GM12872 (cell line): Measurements from ENCODE around the gene ARG2.

Experiments used
- TF ChIP-seq, protein P1 (sequence below): IDR thresholded peaks from 3 replicates; pipeline ENCODE4 v1.5.1; 2011; ENCODE audit warnings: low read depth, mild to moderate bottlenecking, low read length, moderate library complexity; ENCODE audit not compliant: insufficient read depth

The ARG2 gene

DNA sequence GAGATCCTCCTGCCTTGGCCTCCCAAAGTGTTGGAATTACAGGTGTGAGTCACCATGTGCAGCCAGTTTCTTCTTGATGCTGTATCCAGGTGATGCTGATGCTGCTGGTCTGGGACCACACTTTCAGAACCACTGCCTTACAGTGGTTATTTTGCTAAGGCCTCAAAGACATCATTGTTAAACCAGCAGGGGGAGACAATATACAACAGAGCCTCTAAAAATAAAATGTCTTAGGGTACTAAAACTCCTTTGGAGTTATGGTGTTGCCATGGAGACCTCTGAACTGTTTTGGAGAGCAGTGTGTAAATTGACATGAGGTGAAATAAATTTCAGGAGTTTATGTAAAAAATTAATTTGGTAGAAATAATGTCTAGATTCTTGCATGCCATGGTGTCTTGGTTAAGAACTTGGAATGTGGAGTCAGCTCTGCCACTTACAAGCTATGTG lies 1.1 kb upstream of the ARG2 start:
- TF ChIP-seq, protein P1, sequence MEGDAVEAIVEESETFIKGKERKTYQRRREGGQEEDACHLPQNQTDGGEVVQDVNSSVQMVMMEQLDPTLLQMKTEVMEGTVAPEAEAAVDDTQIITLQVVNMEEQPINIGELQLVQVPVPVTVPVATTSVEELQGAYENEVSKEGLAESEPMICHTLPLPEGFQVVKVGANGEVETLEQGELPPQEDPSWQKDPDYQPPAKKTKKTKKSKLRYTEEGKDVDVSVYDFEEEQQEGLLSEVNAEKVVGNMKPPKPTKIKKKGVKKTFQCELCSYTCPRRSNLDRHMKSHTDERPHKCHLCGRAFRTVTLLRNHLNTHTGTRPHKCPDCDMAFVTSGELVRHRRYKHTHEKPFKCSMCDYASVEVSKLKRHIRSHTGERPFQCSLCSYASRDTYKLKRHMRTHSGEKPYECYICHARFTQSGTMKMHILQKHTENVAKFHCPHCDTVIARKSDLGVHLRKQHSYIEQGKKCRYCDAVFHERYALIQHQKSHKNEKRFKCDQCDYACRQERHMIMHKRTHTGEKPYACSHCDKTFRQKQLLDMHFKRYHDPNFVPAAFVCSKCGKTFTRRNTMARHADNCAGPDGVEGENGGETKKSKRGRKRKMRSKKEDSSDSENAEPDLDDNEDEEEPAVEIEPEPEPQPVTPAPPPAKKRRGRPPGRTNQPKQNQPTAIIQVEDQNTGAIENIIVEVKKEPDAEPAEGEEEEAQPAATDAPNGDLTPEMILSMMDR: peak; percentile 62

DNA sequence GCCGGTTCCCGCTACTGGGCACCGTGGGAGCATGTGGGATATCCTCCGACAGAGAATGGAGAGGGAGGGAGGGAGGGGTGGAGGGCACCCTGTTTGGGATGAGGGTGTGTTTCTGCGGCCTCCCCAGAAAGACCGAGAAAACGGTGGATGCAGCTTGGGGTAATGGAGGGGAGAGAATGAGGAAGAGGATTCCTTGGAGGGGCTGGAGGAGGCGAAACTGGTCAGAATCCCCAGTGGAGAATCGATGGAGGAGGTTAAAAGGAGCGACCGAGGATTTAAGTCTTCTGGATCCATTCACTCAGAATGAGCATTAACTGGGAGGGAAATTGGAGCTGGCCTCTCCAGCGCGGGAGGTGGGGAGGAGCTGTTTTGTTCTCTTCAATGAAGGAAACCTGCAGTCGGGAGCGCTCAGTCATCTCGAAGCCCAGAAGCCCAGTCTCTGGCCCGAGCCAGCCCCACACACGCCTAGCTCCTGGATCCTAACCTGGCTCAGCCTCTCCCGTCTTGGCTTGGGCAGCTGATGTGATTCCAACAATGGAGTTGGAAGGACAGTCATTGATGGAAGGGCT lies 581 bp downstream of the ARG2 start:
- TF ChIP-seq, protein P1: no peak

DNA sequence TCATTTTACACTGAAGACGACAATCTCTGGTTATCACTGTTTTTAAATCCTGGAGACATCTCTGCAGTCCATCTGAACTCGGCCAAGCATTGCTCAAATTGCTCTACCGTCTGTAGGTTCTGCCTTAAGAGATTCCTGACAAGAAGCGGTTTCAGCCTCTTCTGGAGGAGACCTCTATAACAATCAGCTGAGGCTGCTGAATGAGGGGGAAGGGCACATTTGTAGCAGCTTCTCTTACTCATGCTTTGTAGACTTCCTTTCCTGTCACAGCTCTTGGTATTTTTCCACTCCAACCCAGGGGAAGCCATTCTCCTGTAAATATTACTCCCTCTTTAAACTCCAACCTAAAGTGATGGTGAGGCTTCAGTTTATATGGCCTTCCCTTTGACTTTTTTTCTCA lies 3.0 kb downstream of the ARG2 start:
- TF ChIP-seq, protein P1: no peak

DNA sequence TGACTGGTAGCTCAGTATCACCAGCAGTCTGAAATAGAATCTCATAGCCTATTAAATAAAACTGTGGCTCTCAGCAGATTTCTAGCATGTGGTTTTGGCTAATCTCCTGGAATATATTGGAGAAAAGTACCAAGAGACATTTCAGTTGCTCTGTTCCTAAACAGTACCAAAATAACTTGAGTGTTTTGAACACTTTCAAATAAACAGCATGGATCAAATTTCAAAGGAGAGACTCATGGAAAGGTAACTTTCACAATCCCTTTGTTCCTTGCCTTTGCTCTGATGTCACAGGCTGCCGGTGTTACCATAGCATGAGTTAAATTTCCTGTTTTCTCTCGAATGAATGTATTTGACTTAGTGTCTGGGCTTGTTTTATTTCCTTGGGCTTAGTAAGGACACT lies 3.4 kb downstream of the ARG2 start:
- TF ChIP-seq, protein P1: no peak

DNA sequence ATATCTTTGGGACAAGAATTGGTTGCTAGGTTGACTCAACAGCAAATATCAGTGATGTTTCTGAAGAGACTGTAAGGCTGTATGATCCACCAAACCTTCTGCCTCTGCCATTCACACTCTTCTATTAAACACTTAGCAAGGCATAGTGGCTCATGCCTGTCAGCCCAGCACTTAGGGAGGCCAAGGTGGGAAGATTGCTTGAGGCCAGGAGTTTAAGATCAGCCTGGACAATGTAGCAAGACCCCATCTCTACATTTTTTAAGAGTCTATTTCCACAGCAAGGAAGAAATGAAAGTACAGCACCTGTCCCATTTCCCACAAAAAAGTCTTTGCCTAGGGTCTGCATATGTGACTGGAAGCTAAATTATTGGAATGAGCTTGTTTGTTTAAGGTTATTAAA lies 7.8 kb downstream of the ARG2 start:
- TF ChIP-seq, protein P1: no peak

DNA sequence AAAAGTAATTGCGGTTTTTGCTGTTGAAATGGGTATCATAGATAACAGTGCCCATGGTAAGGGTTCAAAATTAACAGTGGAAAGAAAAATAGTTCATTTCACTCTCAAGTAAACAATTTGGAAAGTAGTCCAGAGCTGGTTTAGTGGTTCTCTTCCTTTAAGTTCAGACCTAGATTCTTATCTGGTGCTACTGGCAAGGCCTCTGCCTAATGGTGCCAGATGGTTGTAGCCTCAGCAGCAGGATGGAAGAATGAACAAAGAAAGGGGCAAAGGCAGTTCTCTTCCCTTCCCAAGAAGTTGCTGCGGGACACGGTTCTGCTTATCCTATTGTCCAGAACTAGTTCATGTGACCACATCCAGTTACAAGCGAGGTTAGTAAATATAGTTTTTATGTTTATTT lies 10.5 kb downstream of the ARG2 start:
- TF ChIP-seq, protein P1: no peak

DNA sequence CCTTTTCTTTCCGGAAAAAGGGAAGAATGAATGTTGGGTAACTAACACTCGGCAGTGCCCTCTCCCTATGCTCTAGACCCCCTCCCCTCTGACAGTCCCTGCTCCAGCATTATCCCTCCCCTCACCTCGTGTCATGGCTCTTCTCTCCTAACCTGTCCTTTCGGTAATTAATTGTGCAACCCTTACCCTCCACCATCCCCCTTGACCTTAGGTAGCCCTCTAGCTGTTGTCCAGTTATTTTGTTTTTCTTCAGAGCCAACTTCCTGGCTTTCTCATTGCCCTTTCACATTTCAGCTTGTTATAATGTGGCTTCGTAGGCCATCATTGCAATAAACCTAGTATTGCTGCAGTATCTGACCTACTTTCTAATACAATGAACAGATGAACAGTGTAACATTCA lies 11.2 kb downstream of the ARG2 start:
- TF ChIP-seq, protein P1: no peak
